Posterior cingulate gyrus (tissue), 11 donors: ENCODE results near the gene CHST11.

ENCODE experiments used
- DNase-seq, 10 donors: peaks; one replicate each; pipeline versions ENCODE4 v3.0.0 to v3.0.0-alpha.2; 2020 to 2021; ENCODE audit warnings: mixed read lengths in 3 of 10
- intact Hi-C: fragments of 100-400 bp; cut with DNase I; formaldehyde crosslinking; loops from one replicate; pipeline ENCODE4 v1.15.1; 2023

CHST11 gene

GRCh38 chr12:104659058-104659457 lies 202.3 kb downstream of the CHST11 start:
- DNase-seq: no peak
- intact Hi-C loops: no loop called here

GRCh38 chr12:104662203-104662602 lies 205.5 kb downstream of the CHST11 start:
- intact Hi-C loops: no loop called here
- no peak for DNase-seq

- no peak for DNase-seq
- intact Hi-C loops: no loop called here
Observed at GRCh38 chr12:104662908-104663307, 206.2 kb downstream of the CHST11 start.

GRCh38 chr12:104664351-104664750 lies 207.6 kb downstream of the CHST11 start:
- no peak for DNase-seq

GRCh38 chr12:104665296-104665695 lies 208.5 kb downstream of the CHST11 start:
- intact Hi-C loops: no loop called here
- DNase-seq: no peak

More at GRCh38 chr12:104664351-104664750, 207.6 kb downstream of the CHST11 start:
- intact Hi-C loops: no loop called here

- intact Hi-C loops: no loop called here
- DNase-seq: no peak
Observed at GRCh38 chr12:104667139-104667538, 210.4 kb downstream of the CHST11 start.

GRCh38 chr12:104668274-104668718 lies 211.5 kb downstream of the CHST11 start:
- no peak for DNase-seq

GRCh38 chr12:104669089-104669721 lies 212.5 kb downstream of the CHST11 start:
- peak; percentile 82 to 98 (median 88) for DNase-seq

More at GRCh38 chr12:104668274-104668718, 211.5 kb downstream of the CHST11 start:
- intact Hi-C loops: no loop called here

GRCh38 chr12:104669851-104670337 lies 213.1 kb downstream of the CHST11 start:
- intact Hi-C loops: no loop called here
- DNase-seq: peak in 1 of 10 donors; percentile 55

More at GRCh38 chr12:104669089-104669721, 212.5 kb downstream of the CHST11 start:
- intact Hi-C loops: no loop called here

GRCh38 chr12:104670439-104671408 lies 214.0 kb downstream of the CHST11 start:
- no peak for DNase-seq
- intact Hi-C loops: no loop called here

- DNase-seq: peak in 6 of 10 donors; percentile 35 to 90 (median 63)
- intact Hi-C loops: no loop called here
Observed at GRCh38 chr12:104671409-104672095, 214.8 kb downstream of the CHST11 start.

- intact Hi-C loops: no loop called here
- peak in 1 of 10 donors; percentile 52 for DNase-seq
Observed at GRCh38 chr12:104672096-104672445, 215.3 kb downstream of the CHST11 start.

- peak in 7 of 10 donors; percentile 31 to 92 (median 68) for DNase-seq
Observed at GRCh38 chr12:104672501-104673265, 215.9 kb downstream of the CHST11 start.

GRCh38 chr12:104673294-104673693 lies 216.5 kb downstream of the CHST11 start:
- DNase-seq: no peak
- intact Hi-C loops: no loop called here

More at GRCh38 chr12:104672501-104673265, 215.9 kb downstream of the CHST11 start:
- intact Hi-C loops: no loop called here

GRCh38 chr12:104673696-104674482 lies 217.1 kb downstream of the CHST11 start:
- intact Hi-C loops: no loop called here
- DNase-seq: no peak

- intact Hi-C loops: no loop called here
- no peak for DNase-seq
Observed at GRCh38 chr12:104676636-104677035, 219.9 kb downstream of the CHST11 start.

GRCh38 chr12:104677441-104678089 lies 220.8 kb downstream of the CHST11 start:
- intact Hi-C loops: no loop called here
- DNase-seq: no peak

GRCh38 chr12:104680070-104680469 lies 223.3 kb downstream of the CHST11 start:
- intact Hi-C loops: no loop called here

GRCh38 chr12:104680491-104680890 lies 223.7 kb downstream of the CHST11 start:
- no peak for DNase-seq
- intact Hi-C loops: no loop called here

More at GRCh38 chr12:104680070-104680469, 223.3 kb downstream of the CHST11 start:
- DNase-seq: no peak
